Epithelial cell of prostate (primary cell): Measurements from ENCODE around the gene STAG1.
"Not testable (repeated sequence)": the region's sequence is repeated elsewhere in the genome, so short reads cannot be mapped to it uniquely, and the experiment has no call there.

Source experiments
- DNase-seq: peaks from one replicate; pipeline ENCODE4 v3.0.0-alpha.2; 2011; ENCODE audit warnings: low read depth, low spot score
- H3K27ac ChIP-seq: fragments of 450-650 bp; 2 replicates; pipeline ENCODE4 v1.5.1; 2017; ENCODE audit warnings: mild to moderate bottlenecking

STAG1 gene

DNA sequence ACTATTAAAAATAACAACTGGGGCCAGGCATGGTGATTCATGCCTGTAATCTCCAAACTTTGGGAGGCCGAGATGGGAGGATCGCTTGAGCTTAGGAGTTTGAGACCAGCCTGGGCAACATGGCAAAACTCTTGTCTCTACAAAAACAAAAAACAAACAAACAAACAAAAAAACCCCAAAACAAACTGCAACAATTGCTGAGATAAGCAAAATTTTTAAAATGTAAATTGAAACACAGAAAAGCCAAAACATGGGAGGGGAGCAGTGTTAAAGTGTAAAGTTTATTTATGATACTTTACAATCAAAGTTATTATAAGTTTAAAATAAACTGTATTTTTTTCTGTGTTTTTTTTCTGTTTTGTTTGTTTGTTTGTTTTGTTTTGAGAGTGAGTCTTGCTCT is 294.4 kb downstream of the STAG1 start:
- no peak overlapping the region for H3K27ac ChIP-seq
- no peak for DNase-seq

- no peak for DNase-seq
- no peak overlapping the region for H3K27ac ChIP-seq
Measured at GRCh38 chr3:136456196-136456595, 296.0 kb downstream of the STAG1 start.

- H3K27ac ChIP-seq = no peak overlapping the region
- DNase-seq = no peak
Measured at GRCh38 chr3:136444581-136444980, 307.6 kb downstream of the STAG1 start.

DNA sequence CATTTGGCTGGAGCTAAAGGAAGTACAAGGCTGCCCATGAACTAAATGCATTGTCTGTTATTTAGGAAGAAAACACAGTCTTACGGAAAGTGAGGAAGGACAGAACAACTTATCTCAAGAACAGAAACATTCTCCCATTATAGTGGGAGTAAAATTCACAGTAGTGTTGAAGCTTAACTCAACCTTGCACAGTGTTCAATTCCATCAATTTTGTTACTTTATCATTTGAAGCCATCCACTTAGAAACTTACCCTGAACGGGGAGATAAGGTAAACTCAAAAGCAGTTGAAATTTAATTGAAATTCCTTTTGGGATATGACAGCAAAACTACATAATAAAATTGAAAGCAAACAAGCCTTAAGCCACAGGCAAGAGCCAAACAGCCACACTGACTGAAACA is 315.1 kb downstream of the STAG1 start:
- no peak overlapping the region for H3K27ac ChIP-seq
- DNase-seq = no peak

DNA sequence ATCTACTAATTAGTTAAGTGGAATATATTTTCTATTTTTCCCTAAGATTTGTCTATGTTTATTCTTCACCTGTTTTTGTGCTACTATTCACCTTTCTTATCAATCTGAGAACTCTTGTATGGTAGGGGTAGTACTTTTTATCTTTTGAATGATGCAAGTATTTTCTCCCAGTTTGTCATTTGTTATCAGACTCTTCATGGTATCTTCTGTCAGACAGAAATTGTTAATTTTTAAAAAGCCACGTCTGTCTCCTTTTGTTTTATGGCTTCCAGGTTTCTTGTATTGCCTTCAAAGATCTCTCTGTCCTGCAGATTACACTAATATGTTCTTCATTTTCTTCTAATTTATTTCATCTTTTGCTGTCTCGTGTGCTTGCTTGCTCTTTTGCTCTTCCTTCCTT is 317.7 kb downstream of the STAG1 start:
- H3K27ac ChIP-seq = no peak overlapping the region
- no peak for DNase-seq

GRCh38 chr3:136432685-136433084 is 319.5 kb downstream of the STAG1 start:
- H3K27ac ChIP-seq = no peak overlapping the region
- DNase-seq = no peak

- H3K27ac ChIP-seq = no peak overlapping the region
Measured at GRCh38 chr3:136428167-136428566, 324.0 kb downstream of the STAG1 start.

GRCh38 chr3:136427236-136427635 is 324.9 kb downstream of the STAG1 start:
- DNase-seq = no peak
- H3K27ac ChIP-seq = no peak overlapping the region

More at GRCh38 chr3:136428167-136428566, 324.0 kb downstream of the STAG1 start:
- no peak for DNase-seq

GRCh38 chr3:136414476-136414875 is 337.7 kb downstream of the STAG1 start:
- no peak for DNase-seq
- no peak overlapping the region for H3K27ac ChIP-seq

DNA sequence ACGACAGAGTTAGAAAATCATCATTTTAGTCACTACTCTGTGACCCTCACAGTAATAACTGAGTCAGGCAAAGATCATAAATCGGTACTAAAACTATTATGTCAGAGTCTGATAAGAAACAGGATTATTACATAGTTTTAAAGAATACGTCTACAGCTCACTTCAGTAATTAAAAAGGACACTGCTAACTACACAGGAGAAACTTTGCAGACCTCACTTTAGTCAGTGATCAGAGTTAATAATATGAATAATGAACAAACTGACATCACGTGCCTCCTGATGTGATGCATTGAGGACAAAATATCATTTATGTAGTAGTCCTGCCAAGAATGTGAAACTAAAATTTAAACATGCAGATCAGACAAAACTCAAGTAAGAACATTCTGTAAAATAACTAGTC is 339.9 kb downstream of the STAG1 start:
- no peak overlapping the region for H3K27ac ChIP-seq
- no peak for DNase-seq

- DNase-seq = no peak
- no peak overlapping the region for H3K27ac ChIP-seq
Measured at GRCh38 chr3:136409549-136409948, 342.6 kb downstream of the STAG1 start.

GRCh38 chr3:136404056-136404455 is 348.1 kb downstream of the STAG1 start:
- H3K27ac ChIP-seq = no peak overlapping the region
- DNase-seq = no peak

DNA sequence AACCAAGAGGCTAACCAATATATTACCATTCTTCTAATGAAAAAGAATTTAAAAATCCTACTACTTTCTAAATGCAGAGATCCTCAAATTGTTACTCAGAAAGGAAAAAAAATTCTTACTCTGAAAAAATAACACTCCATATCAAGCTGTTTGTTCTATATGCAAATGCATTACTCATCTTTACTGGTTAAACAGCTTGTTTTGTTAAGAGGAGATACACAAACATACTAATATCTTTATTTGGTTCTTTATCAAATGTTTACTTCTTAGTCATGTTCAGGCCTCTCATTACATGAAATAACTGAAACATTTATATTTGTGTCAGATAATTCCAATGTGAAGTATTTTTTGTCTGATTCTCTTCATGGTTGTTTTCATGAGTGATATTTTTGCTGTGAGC is 355.3 kb downstream of the STAG1 start:
- no peak overlapping the region for H3K27ac ChIP-seq
- DNase-seq = no peak

- no peak overlapping the region for H3K27ac ChIP-seq
- DNase-seq = no peak
Measured at GRCh38 chr3:136390574-136390973, 361.6 kb downstream of the STAG1 start.

GRCh38 chr3:136387031-136387430 is 365.1 kb downstream of the STAG1 start:
- no peak for DNase-seq
- H3K27ac ChIP-seq = no peak overlapping the region

DNA sequence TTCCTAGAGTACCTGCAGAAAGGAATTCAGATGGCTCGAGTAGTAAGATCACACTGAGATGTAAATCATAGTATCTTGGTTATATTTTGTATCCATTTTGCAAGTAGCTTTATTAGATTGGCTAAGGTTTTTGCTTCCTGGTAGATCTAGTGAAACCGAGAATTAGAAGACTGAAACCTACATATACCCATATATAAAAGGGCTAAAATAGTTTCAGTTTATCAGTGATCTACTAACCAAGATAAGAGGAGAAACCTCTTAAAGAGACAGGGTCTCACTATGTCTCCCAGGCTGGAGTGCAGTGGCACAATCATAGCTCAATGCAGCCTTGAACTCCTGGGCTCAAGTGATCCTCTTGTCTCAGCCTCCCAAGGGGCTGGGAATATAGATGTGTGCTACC is 366.7 kb downstream of the STAG1 start:
- H3K27ac ChIP-seq = no peak overlapping the region
- no peak for DNase-seq

GRCh38 chr3:136381051-136381450 is 371.1 kb downstream of the STAG1 start:
- DNase-seq = no peak
- no peak overlapping the region for H3K27ac ChIP-seq

- no peak for DNase-seq
- no peak overlapping the region for H3K27ac ChIP-seq
Measured at GRCh38 chr3:136380530-136380929, 371.6 kb downstream of the STAG1 start.

DNA sequence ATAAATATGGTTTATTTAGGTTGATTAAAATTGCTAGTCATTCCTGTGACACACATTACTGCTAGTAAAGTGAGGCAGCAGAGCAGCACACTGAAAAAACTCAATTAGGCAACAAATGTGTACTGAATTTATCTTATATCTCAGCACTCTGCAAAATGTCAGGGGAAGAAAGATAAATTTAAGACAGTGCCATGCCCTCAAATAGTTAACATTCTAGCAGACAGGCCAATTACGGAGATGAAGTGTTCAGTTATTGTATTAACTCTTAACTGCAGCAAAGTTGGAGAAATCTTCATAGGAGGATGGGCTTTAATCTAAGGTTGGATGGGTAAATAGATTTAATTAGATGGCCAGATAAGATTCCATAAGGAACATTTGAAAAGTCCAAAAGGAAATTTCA is 374.2 kb downstream of the STAG1 start:
- H3K27ac ChIP-seq = no peak overlapping the region
- no peak for DNase-seq

DNA sequence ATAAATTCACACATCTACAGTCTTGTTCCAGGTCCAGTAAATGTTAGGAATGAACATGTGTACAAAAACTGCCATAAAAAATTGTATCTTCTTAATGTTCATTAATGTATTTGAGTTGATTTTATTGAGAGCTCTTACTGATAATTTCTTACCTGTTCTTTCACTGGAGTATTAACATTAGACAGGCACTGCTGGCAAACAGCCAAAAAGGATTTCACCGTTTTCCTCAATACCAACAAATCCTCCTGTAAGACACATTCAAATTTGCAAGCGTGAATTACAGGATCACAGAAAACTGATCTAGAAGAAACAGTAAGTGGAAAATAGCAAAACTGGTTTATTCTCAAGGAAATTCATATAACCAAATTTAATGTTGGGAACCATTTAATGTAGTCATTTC is 374.7 kb downstream of the STAG1 start:
- no peak for DNase-seq
- no peak overlapping the region for H3K27ac ChIP-seq

- not testable (repeated sequence) for DNase-seq
Measured at GRCh38 chr3:136375800-136376199, 376.4 kb downstream of the STAG1 start.

DNA sequence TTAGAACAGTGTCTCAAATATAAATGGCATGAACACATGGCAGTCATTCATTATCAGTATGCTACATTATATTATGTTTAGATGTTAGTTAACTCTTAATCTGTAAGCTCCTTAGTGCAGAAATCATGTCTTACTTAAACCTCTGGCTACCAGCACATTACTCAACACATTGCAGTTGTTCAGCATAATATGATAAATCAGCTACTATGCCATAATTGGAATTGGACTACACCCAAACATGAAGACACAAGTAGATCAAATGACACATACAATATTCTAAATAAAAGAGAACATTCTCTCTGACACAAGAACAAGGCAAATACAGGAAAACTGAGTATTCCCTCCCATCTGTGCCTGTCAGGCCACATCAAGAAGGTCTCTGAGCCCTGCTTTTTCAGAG is 385.9 kb downstream of the STAG1 start:
- no peak overlapping the region for H3K27ac ChIP-seq
- DNase-seq = no peak

More at GRCh38 chr3:136375800-136376199, 376.4 kb downstream of the STAG1 start:
- H3K27ac ChIP-seq = not testable (repeated sequence)

GRCh38 chr3:136353461-136353860 is 398.7 kb downstream of the STAG1 start:
- DNase-seq = no peak
- no peak overlapping the region for H3K27ac ChIP-seq
